Suprapubic skin (tissue), 4 donors: Measurements from ENCODE around the gene TMEM217. TPM values are rescaled to one million over a fixed set of nuclear protein-coding genes. Genes with fewer than 3 reads are reported as not detected.

Source experiments
- DNase-seq, 2 donors: peaks; one replicate each; pipeline ENCODE4 v3.0.0-alpha.2; 2019; ENCODE audit warnings: low spot score in 2 of 2
- H3K27ac ChIP-seq: fragments of 200-600 bp; sonication (generic); one replicate; pipeline ENCODE4 v1.5.1; 2019
- H3K27me3 ChIP-seq: fragments of 200-600 bp; sonication (generic); one replicate; pipeline ENCODE4 v1.5.1; 2019
- H3K36me3 ChIP-seq: fragments of 200-600 bp; sonication (generic); one replicate; pipeline ENCODE4 v1.5.1; 2019
- H3K4me1 ChIP-seq: fragments of 200-600 bp; sonication (generic); one replicate; pipeline ENCODE4 v1.5.1; 2019
- H3K4me3 ChIP-seq: fragments of 200-600 bp; sonication (generic); one replicate; pipeline ENCODE4 v1.5.1; 2019; ENCODE audit warnings: mild to moderate bottlenecking
- H3K9me3 ChIP-seq: fragments of 200-600 bp; sonication (generic); one replicate; pipeline ENCODE4 v1.5.1; 2019
- EP300 ChIP-seq: sonication (generic); formaldehyde crosslinking; IDR thresholded peaks from one replicate; pipeline ENCODE4 v1.6.1; 2017; ENCODE audit warnings: antibody characterized with exemption
- POLR2A ChIP-seq, 2 donors: fragments of 450-650 bp; IDR thresholded peaks; one replicate each; pipeline ENCODE4 v1.6.1; 2017; ENCODE audit warnings: antibody characterized with exemption in 2 of 2, mild to moderate bottlenecking in 2 of 2, moderate library complexity in 2 of 2
- POLR2AphosphoS5 ChIP-seq, 3 donors: sonication (generic); formaldehyde crosslinking; IDR thresholded peaks; one replicate each; pipeline ENCODE4 v1.6.1; 2017; ENCODE audit warnings: antibody characterized with exemption in 3 of 3
- WGBS: methylation state at CpG from one replicate; pipeline ENCODE4 v1.1.5; 2018; 5-methylcytosine and 5-hydroxymethylcytosine counted together
- total RNA-seq, 4 donors: library from RNA; depleted of rRNA; stranded (reverse); fragments of >200 nt; gene quantifications; one replicate each; pipeline ENCODE4 v1.1.0, GENCODE V29; 2016
- TF ChIP-seq, protein P1 (sequence below), 2 donors: fragments of 200-600 bp in 1 of 2; fragments of 450-650 bp in 1 of 2; sonication (generic) in 1 of 2; IDR thresholded peaks; one replicate each; pipeline ENCODE4 v1.5.1; 2016 to 2019; ENCODE audit warnings: antibody characterized with exemption in 2 of 2, mild to moderate bottlenecking in 1 of 2, moderate library complexity in 1 of 2

The TMEM217 gene
- total RNA-seq, 4 donors from 2014 or later = 0.30 to 3.3 (median 2.6) TPM; not detected in 1

DNA sequence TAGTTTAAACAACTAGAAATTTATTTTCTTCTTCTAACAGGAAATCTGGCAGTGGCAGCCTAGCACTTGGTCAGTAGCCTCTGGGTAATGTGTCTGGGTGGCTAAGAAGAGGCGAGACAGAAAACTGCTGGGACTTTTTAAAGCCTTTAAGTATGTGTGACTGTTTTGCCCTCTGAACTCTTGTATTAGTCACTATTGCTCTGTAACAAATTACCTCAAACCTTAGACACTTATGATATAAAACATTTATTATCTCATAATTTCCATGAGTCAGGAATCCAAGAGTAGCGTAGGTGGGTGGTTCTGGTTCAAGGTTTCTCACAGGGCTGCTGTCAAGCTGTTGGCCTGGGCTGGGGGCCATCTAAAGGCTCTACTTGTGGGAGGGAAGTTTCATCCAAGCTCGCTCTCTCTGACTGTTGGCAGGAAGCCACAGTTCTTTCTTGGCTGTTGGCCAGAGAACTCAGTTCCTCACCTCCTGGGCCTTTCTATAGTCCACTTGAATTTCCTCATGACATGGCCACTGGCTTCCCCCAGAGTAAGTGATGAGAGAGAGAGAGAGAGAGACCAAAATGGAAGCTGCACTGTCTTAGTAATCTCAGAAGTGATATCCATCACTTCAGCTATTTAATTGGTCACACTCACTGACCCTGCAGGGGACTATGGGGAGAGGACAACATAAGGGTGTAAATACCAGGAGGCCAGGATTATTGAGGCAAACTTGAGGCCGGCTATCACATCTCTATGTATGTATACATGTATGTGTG, 17.8 kb downstream of the TMEM217 start:
- WGBS = 40% methylated on average over 4 of the region's 4 CpGs
- H3K27me3 ChIP-seq = no peaks in the 10 kb centered on the region
- no peaks in the 10 kb centered on the region for H3K36me3 ChIP-seq
- TF ChIP-seq EP300 = no peak
- TF ChIP-seq POLR2A (IDR thresholded peaks at IDR 0.05) = peak in 1 of 2 donors; percentile 14
- TF ChIP-seq, protein P1, sequence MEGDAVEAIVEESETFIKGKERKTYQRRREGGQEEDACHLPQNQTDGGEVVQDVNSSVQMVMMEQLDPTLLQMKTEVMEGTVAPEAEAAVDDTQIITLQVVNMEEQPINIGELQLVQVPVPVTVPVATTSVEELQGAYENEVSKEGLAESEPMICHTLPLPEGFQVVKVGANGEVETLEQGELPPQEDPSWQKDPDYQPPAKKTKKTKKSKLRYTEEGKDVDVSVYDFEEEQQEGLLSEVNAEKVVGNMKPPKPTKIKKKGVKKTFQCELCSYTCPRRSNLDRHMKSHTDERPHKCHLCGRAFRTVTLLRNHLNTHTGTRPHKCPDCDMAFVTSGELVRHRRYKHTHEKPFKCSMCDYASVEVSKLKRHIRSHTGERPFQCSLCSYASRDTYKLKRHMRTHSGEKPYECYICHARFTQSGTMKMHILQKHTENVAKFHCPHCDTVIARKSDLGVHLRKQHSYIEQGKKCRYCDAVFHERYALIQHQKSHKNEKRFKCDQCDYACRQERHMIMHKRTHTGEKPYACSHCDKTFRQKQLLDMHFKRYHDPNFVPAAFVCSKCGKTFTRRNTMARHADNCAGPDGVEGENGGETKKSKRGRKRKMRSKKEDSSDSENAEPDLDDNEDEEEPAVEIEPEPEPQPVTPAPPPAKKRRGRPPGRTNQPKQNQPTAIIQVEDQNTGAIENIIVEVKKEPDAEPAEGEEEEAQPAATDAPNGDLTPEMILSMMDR (IDR thresholded peaks at IDR 0.05) = no peak
- H3K9me3 ChIP-seq = no peaks in the 10 kb centered on the region
- peak overlapping the region; percentile 83 for H3K27ac ChIP-seq
- no peak overlapping the region for H3K4me3 ChIP-seq
- DNase-seq = peak; percentile 88 to 92
- H3K4me1 ChIP-seq = peaks cover 45% of the 10 kb centered on the region

DNA sequence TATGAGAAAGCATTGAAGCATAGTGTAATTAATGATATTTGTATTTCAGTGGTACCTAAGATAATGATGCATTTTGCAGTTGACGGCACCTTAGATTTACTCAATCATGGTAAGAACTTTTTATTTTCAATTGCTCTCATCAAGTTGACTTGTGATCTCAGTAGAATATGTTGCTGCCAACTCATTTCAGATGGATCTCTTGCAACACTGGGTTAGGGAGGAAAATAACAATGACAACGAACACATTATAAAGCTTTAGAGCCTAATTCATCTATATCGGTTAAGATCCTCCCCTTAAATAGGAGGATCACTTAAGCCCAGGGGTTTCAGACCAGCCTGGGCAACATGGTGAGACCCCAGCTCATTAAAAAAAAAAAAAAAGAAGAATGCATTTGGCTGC, 18.4 kb downstream of the TMEM217 start:
- Histone ChIP-seq H3K4me1 (peaks cover 39% of the 10 kb centered on the region), H3K27me3 (no peaks in the 10 kb centered on the region), H3K9me3 (no peaks in the 10 kb centered on the region), H3K36me3 (no peaks in the 10 kb centered on the region), H3K4me3 (no peak overlapping the region), H3K27ac (peak overlapping the region; percentile 83)
- WGBS = 86% methylated on average over 3 of the region's 3 CpGs
- TF ChIP-seq EP300 (no peak), POLR2A (IDR thresholded peaks at IDR 0.05) (no peak), POLR2AphosphoS5 (IDR thresholded peaks at IDR 0.05) (no peak)
- TF ChIP-seq, protein P1 (IDR thresholded peaks at IDR 0.05) = no peak
- no peak for DNase-seq

DNA sequence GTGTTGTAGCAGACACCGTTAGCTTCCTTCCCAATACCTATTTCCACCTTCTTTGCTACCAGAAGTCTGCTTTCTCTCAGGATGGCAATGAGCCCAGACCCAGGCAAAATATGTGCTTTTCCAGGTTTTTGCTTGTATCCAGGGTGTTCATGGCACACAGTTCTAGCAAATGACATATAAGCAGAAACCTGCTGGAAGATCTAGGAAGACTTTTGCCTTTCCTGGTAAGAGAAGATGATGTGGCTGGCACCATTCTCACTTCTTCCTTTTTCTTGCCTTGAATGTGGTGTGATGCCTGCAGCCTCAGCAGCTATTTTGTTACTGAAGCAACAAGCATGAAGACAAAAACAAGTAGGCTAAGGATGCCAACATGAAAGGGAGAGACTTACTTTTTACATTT, 19.6 kb downstream of the TMEM217 start:
- TF ChIP-seq POLR2AphosphoS5 (IDR thresholded peaks at IDR 0.05) = no peak

DNA sequence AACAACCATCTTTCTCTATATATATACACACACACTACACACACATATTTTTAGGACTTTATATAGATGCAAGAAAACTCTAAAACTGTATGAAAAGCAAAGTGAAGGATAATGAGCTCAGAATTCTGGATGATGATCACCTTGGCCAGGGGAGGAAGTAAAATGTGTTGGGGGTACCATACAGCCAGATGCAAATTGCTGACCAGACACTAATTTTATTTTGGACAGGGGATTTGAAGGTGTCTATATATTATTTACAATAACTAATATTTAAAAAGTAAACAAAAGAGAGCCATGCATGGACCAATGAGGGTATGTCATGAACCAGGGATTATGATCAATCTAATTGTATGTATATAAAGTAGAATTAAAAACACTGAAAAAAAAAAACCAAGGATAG, 20.2 kb downstream of the TMEM217 start:
- no peak for DNase-seq
- H3K4me3 ChIP-seq = no peak overlapping the region
- TF ChIP-seq POLR2A (IDR thresholded peaks at IDR 0.05) (no peak), POLR2AphosphoS5 (IDR thresholded peaks at IDR 0.05) (no peak), EP300 (no peak)
- TF ChIP-seq, protein P1 (IDR thresholded peaks at IDR 0.05) = no peak

More for the DNA sequence above, 19.6 kb downstream of the TMEM217 start:
- H3K27ac ChIP-seq = no peak overlapping the region
- no peaks in the 10 kb centered on the region for H3K36me3 ChIP-seq
- no peak overlapping the region for H3K4me3 ChIP-seq
- DNase-seq = no peak
- WGBS = 50% methylated on average over 1 of the region's 1 CpG
- no peaks in the 10 kb centered on the region for H3K9me3 ChIP-seq
- H3K4me1 ChIP-seq = peaks cover 28% of the 10 kb centered on the region
- no peaks in the 10 kb centered on the region for H3K27me3 ChIP-seq

DNA sequence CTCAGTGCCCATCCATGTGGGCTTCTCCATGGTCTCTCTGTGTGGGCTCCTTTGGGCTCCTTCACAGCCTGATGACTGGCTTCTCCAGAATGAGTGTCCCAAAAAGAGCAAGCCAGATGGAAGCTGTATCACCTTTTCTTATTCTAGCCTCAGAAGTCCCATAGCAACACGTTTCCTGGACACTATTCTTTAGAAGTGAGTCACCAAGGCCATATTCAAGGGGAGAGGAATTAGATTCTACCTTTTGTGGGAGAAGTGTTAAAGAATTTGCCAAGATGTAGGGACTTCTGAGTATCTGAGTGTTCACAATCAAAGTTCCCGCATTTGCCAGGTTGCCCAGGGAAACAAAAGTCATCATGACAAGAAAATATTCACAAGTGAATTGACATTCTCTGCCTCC, 21.0 kb downstream of the TMEM217 start:
- H3K27ac ChIP-seq = no peak overlapping the region
- TF ChIP-seq POLR2AphosphoS5 (IDR thresholded peaks at IDR 0.05) (no peak), EP300 (no peak), POLR2A (IDR thresholded peaks at IDR 0.05) (no peak)
- TF ChIP-seq, protein P1 (IDR thresholded peaks at IDR 0.05) = no peak
- no peak overlapping the region for H3K4me3 ChIP-seq
- H3K9me3 ChIP-seq = no peaks in the 10 kb centered on the region
- H3K27me3 ChIP-seq = no peaks in the 10 kb centered on the region
- no peak for DNase-seq
- H3K4me1 ChIP-seq = peaks cover 14% of the 10 kb centered on the region
- no peaks in the 10 kb centered on the region for H3K36me3 ChIP-seq
- 84% methylated on average over 2 of the region's 2 CpGs for WGBS

More for the DNA sequence above, 20.2 kb downstream of the TMEM217 start:
- no peaks in the 10 kb centered on the region for H3K36me3 ChIP-seq
- H3K9me3 ChIP-seq = no peaks in the 10 kb centered on the region
- no peak overlapping the region for H3K27ac ChIP-seq
- no peaks in the 10 kb centered on the region for H3K27me3 ChIP-seq
- H3K4me1 ChIP-seq = peaks cover 23% of the 10 kb centered on the region
